ENCODE data around the gene TTC28.

- TF ChIP-seq EZH2 (IDR thresholded peaks at IDR 0.05), result no peak
- no peak for TF ChIP-seq EZH2phosphoT487 (IDR thresholded peaks at IDR 0.05)
Observed at GRCh38 chr22:28570696-28571373, 108.8 kb downstream of the TTC28 start.
